NOMO-1 treated with DMSO at 0.1 percent for 48 hours (cell line): ENCODE measurements around the gene SLIT3.

Experiments
- DNase-seq: peaks from one replicate; lab custom pipeline; 2025; ENCODE audit not compliant: unreplicated experiment; lab: John Stamatoyannopoulos, UW

The SLIT3 gene

GRCh38 chr5:169048181-169049125, 252.5 kb downstream of the SLIT3 start:
- DNase-seq: no peak

DNA sequence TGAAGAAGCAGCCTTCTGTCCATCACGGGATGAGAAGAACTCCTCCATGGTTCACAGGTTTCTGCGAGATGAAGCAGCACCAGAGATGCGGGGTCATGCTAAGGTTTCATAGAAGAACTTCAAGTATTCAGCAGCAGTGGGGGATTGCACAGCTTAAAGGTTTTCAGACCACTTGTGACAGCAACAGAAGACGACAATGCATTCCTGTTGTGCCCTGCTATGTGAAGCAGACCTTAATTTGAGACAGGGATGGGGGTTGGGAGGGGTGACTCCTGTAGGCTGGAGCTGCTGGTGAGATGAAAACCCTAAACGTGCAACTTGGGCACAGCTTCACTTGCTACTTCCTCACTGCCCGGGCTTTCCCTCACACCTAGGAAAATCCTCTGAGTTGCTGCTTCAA, 256.0 kb downstream of the SLIT3 start:
- DNase-seq: no peak

DNA sequence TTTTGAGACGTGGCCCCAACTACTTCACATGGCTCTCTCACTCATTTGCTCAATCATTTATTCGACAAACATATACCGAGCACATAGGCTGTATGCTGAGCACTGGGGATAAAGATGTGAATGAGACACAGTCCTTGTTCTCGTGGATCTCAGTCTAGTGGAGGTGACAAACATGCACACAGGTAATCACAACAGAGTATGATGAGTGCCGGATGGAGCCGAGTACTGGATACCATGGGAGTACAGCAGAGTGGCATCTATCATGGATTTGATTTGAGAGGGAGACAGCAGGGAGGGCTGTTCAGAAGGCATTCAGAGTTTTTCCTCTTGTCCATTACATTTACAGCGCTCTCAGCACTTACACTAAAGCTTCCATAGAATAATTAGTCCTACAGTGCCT, 259.8 kb downstream of the SLIT3 start:
- DNase-seq: no peak

DNA sequence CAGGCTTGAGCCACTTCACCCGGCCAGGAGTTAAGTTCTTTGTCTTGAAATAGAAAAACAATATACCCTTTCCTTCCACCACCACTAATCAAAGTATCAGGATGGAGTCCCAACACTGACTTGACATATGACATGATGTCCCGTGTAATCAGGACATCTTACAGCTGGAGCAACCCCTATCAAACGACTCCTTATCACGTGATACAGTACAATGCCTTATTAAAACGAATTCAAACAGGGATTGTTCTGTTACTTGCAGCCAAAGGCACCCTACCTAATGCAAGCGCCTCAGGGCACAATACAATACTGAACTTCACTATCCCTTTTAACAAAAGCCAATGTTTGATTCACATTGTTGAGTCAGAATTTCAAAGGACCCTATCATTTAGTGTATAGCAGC, 261.3 kb downstream of the SLIT3 start:
- DNase-seq: no peak

GRCh38 chr5:169037466-169037865, 263.5 kb downstream of the SLIT3 start:
- DNase-seq: no peak

GRCh38 chr5:169036079-169036805, 264.7 kb downstream of the SLIT3 start:
- no peak for DNase-seq

- no peak for DNase-seq
These were observed 271.2 kb downstream of the SLIT3 start for GRCh38 chr5:169029661-169030274.

- DNase-seq: no peak
These were observed 271.9 kb downstream of the SLIT3 start for GRCh38 chr5:169029037-169029436.

DNA sequence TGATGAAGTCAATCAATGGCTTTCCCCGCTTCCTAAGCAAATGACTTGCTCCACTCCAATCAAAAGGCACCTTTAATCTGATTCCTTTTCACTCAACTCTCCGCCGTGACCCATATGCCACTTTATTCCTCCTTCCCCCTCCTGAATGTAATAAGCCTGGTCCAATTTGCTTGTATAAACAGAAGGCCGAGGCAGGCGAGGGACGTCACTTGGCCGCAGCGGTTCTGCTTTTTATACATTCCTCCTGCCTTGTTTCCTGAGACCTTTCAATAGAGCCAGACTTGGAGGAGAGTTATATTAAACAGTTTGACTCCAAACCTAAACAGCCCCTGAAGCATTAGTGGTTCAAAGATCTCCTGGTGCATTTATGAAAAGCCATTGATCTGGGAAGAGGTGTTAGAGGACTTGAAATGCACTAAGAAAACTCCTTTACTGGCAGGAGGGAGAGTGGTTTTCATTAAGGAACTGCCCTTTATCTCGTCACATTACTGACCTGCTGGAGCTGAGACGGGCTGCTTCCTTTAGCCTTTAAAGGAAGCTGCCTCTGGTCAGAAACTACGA, 273.4 kb downstream of the SLIT3 start:
- no peak for DNase-seq

DNA sequence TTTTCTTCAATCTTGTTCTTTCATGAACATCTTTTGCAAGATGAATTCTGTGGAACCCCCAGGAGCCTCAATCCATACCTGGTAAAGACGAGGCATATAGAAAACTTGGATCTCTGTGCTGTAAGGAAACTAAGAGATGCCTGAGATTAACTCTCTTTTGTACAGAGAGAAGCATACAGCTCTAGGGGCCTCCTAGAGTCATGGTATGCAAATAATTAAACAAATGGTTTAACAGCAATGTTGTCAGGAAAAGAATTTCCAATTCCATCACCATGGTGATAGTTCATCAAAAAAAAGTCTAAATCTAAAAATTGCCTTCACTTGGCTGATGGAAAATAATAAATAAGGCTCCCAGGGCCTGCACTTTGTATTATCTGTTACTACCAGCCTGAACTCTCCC, 275.4 kb downstream of the SLIT3 start:
- DNase-seq: no peak

DNA sequence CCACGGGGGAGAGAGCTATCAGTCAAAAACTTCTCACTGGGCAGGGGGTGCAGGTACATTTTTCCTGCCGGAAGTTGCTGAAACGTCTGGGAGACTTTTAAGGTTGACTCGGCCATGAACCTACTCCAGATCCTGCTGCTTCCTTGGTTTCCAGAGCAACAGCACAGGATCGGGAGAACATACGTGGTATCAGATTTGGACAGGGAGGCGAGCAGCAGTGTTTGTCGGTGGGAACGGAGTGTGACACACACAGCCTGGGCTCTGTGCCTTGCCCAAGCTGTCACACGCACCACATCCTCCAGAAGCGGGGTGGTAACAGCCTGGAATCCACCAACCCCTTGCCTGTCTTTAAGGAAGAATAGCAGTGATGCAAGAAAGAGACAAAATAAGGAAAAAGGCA, 276.5 kb downstream of the SLIT3 start:
- no peak for DNase-seq

DNA sequence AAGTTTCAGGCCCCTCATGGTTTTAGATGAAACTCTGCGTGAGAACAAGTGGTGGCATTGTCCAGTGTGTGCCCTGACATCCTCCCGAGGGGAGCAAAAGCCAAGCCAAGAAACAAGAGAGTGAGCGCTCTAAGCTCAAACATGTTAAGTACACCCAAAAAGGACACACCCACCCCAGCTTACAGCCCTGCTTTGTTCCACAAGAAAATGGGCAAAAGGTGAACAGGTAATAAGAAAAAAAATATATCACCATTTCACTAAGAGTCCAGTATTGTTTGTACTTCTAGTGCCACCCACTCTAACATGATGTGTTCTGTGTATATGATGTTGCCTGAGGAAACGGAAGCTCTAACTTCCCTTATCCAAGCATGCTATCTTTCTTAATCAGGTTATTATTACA, 278.2 kb downstream of the SLIT3 start:
- no peak for DNase-seq

GRCh38 chr5:169020102-169020501, 280.8 kb downstream of the SLIT3 start:
- DNase-seq: no peak

- DNase-seq: no peak
These were observed 282.0 kb downstream of the SLIT3 start for GRCh38 chr5:169018925-169019324.

- no peak for DNase-seq
These were observed 284.9 kb downstream of the SLIT3 start for GRCh38 chr5:169015991-169016390.

- no peak for DNase-seq
These were observed 287.1 kb downstream of the SLIT3 start for GRCh38 chr5:169013846-169014245.

DNA sequence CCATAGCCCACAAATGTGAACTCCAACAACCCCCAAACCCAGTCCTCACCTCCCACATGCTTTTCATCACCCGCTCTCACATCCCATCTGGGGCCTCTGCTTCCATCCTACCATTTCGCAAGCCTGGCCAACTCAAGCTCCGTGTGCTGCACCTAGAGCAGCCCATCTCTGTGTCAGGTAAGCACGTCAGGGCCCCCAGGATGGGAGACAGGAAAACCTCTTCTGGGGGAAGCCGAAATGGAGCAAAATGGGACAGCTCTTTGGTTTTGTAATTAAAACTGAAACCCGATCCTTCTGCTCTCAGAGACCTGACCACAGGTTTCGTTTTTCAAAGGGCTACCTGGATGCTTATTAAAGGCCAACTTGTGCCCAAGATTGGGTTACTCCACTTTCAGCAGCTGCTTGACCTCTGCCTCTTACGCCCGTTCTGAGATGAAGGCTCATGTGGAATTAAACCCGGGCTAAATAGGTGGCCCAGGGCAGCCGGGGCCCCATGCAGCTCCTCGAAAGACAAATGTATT, 287.7 kb downstream of the SLIT3 start:
- no peak for DNase-seq

DNA sequence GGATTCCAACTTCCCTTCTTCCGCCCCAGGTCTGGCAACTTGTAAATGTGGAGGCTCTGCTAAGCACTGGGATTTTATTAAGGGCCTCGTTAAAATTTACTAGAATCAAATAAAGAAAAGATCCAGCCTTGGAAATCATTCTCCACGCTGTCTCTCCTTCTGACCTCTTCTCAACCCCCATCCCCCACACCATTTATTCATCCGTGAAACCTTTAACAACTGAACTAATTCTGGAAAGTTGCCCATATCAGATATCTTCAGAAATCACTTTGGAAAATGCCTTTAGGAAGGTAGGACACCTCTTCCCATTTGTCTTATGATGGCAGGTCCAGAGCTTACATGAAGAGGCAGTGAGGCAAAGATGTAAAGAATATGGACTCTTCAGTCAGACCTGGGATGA, 288.5 kb downstream of the SLIT3 start:
- no peak for DNase-seq

DNA sequence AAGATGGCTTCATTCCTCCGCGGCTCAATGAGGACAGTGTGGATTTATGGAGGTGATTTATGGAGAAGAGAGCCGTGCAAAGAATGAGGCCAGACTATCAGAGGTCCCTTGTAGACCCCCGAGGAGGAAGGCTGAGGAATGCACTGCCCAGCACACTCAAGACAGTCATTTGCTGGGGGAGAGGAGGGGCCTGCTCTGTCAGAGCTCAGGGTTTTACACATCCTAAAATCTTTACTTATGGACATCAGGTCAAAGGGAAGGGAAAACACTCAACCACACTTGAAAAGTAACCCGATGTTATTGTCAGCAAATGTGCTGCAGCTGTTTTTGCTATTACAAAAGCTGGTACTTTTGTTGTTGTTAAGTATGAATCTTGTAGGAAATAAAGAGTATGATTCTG, 289.5 kb downstream of the SLIT3 start:
- DNase-seq: no peak

- DNase-seq: no peak
These were observed 289.9 kb downstream of the SLIT3 start for GRCh38 chr5:169011009-169011408.

- DNase-seq: no peak
These were observed 291.8 kb downstream of the SLIT3 start for GRCh38 chr5:169009123-169009522.
